ENCODE data around the gene LRP5. TPM values are rescaled to one million over a fixed set of nuclear protein-coding genes. Genes with fewer than 3 reads are reported as not detected.

The LRP5 gene
- total RNA-seq, 1 experiment from 2014 or later: 55.2 TPM

- no peaks in the 10 kb centered on the region for H3K27me3 ChIP-seq (ENCODE audit: insufficient read depth, low read length)
- intact Hi-C loops (cut with micrococcal nuclease): no loop called here
- H3K9me2 ChIP-seq (ENCODE audit: insufficient read depth): no peaks in the 10 kb centered on the region
- DNase-seq (ENCODE audit: low read depth, low spot score) (no peak), ATAC-seq (no peak)
- ChIA-PET POLR2A (no interaction called here), CTCF (no interaction called here), RAD21 (ENCODE audit: low non-redundant PET in 1 of 2, low total read pairs in 2 of 2, uncharacterized antibody in 2 of 2, unreplicated experiment in 2 of 2) (no interaction called here)
- no peak overlapping the region for H2AFZ ChIP-seq (ENCODE audit: low read depth, low read length, poor library complexity, severe bottlenecking)
- no peak overlapping the region for H3K27ac ChIP-seq (ENCODE audit: low read depth, low read length)
- BruUV-seq (replicated peaks): no TSS peak
- no peak overlapping the region for H3K9ac ChIP-seq (ENCODE audit: low read length)
- TF ChIP-seq REST (IDR thresholded peaks at IDR 0.05; ENCODE audit: low read depth) (no peak), EZH2phosphoT487 (IDR thresholded peaks at IDR 0.05; ENCODE audit: borderline replicate concordance) (no peak), EZH2 (IDR thresholded peaks at IDR 0.05) (no peak), POLR2AphosphoS5 (IDR thresholded peaks at IDR 0.05; ENCODE audit: low read depth, low read length) (no peak), SIN3A (IDR thresholded peaks at IDR 0.05; ENCODE audit: low read depth) (no peak), SRF (IDR thresholded peaks at IDR 0.05; ENCODE audit: low read depth) (no peak), MAX (IDR thresholded peaks at IDR 0.05) (no peak), EGR1 (IDR thresholded peaks at IDR 0.05; ENCODE audit: low read depth) (no peak), ELF1 (IDR thresholded peaks at IDR 0.05; ENCODE audit: borderline replicate concordance, low read depth) (no peak), ZFX (IDR thresholded peaks at IDR 0.05) (no peak), RAD21 (IDR thresholded peaks at IDR 0.05; ENCODE audit: low read depth) (no peak), CTCF (IDR thresholded peaks at IDR 0.05 in 2 of 3, conservative IDR thresholded peaks at IDR 0.05 in 1 of 3; ENCODE audit: borderline replicate concordance in 1 of 3, insufficient read depth in 1 of 3, low read depth in 2 of 3, low read length in 2 of 3) (no peak), CEBPB (IDR thresholded peaks at IDR 0.05; ENCODE audit: low read depth) (no peak), CBX3 (IDR thresholded peaks at IDR 0.05; ENCODE audit: low read depth) (no peak), POLR2A (IDR thresholded peaks at IDR 0.05; ENCODE audit: borderline replicate concordance, extremely low read depth, insufficient read depth, insufficient read length) (no peak), ZNF274 (IDR thresholded peaks at IDR 0.05; ENCODE audit: low read depth, low read length) (no peak), SP1 (IDR thresholded peaks at IDR 0.05; ENCODE audit: low read depth) (no peak), JUND (IDR thresholded peaks at IDR 0.05) (no peak), YY1 (IDR thresholded peaks at IDR 0.05; ENCODE audit: extremely low read depth, insufficient replicate concordance, low read depth, low read length) (no peak)
- no peak overlapping the region for H3K4me2 ChIP-seq (ENCODE audit: low read length)
- H3K4me3 ChIP-seq (replicated peaks in 1 of 2; ENCODE audit: low read depth in 1 of 2, low read length in 2 of 2): no peak overlapping the region
- H3K9me3 ChIP-seq (ENCODE audit: control insufficient read depth in 1 of 2, insufficient read depth in 1 of 2, low read depth in 1 of 2, low read length in 2 of 2): no peaks in the 10 kb centered on the region
- H3K36me3 ChIP-seq (ENCODE audit: control insufficient read depth in 1 of 2, insufficient read depth in 2 of 2, low read length in 2 of 2): 0 out of 4 replicates have a peak, but pooled peaks cover 0 to 5% of the 10 kb centered on the region in 2 experiments
- H4K20me1 ChIP-seq (ENCODE audit: insufficient read depth): peaks cover 41% of the 10 kb centered on the region
- peaks cover 100% of the 10 kb centered on the region for H3K79me2 ChIP-seq (ENCODE audit: insufficient read depth, low read length)
- H3K4me1 ChIP-seq (ENCODE audit: control insufficient read depth in 1 of 2, insufficient read depth in 2 of 2, low read length in 2 of 2): no peaks in the 10 kb centered on the region
Observed at GRCh38 chr11:68488623-68489022, 176.2 kb downstream of the LRP5 start.

Data from HCT116 (cell line).